NCI-H345 treated with DMSO at 0.1 percent for 48 hours (cell line): ENCODE measurements around the gene PEX11G.

Experiments used
- DNase-seq: peaks from one replicate; lab custom pipeline; 2025; ENCODE audit not compliant: unreplicated experiment; lab: John Stamatoyannopoulos, UW

Gene PEX11G

GRCh38 chr19:7500811-7501450, 12.1 kb upstream of the PEX11G start:
- DNase-seq: peak; percentile 70

- DNase-seq: no peak
These were observed 8.5 kb upstream of the PEX11G start for GRCh38 chr19:7497292-7497691.

GRCh38 chr19:7494416-7495098, 5.7 kb upstream of the PEX11G start:
- DNase-seq: no peak

GRCh38 chr19:7492558-7492957, 3.7 kb upstream of the PEX11G start:
- DNase-seq: no peak

GRCh38 chr19:7492142-7492541, 3.3 kb upstream of the PEX11G start:
- no peak for DNase-seq

GRCh38 chr19:7489609-7490044, 792 bp upstream of the PEX11G start:
- no peak for DNase-seq

GRCh38 chr19:7486923-7487322, 1.9 kb downstream of the PEX11G start:
- DNase-seq: no peak

GRCh38 chr19:7483720-7484201, 5.1 kb downstream of the PEX11G start:
- no peak for DNase-seq

GRCh38 chr19:7482584-7483439, 6.0 kb downstream of the PEX11G start:
- no peak for DNase-seq

- DNase-seq: no peak
These were observed 7.9 kb downstream of the PEX11G start for GRCh38 chr19:7480970-7481255.

- no peak for DNase-seq
These were observed 8.4 kb downstream of the PEX11G start for GRCh38 chr19:7480222-7480969.

GRCh38 chr19:7478843-7479227, 10.0 kb downstream of the PEX11G start:
- DNase-seq: no peak

GRCh38 chr19:7478173-7478842, 10.5 kb downstream of the PEX11G start:
- DNase-seq: no peak

GRCh38 chr19:7477758-7478157, 11.1 kb downstream of the PEX11G start:
- DNase-seq: no peak

- DNase-seq: no peak
These were observed 11.9 kb downstream of the PEX11G start for GRCh38 chr19:7476777-7477494.

- no peak for DNase-seq
These were observed 12.6 kb downstream of the PEX11G start for GRCh38 chr19:7476241-7476640.

GRCh38 chr19:7475665-7476064, 13.2 kb downstream of the PEX11G start:
- DNase-seq: no peak

- no peak for DNase-seq
These were observed 16.9 kb downstream of the PEX11G start for GRCh38 chr19:7471696-7472615.
